GM18861 (cell line): ENCODE data around the gene LTBP1.

Experiments
- ATAC-seq: cut with Tn5 transposase; IDR thresholded peaks from one replicate; pipeline ENCODE4 v1.9.1; 2021; ENCODE audit not compliant: unreplicated experiment

LTBP1 gene

DNA sequence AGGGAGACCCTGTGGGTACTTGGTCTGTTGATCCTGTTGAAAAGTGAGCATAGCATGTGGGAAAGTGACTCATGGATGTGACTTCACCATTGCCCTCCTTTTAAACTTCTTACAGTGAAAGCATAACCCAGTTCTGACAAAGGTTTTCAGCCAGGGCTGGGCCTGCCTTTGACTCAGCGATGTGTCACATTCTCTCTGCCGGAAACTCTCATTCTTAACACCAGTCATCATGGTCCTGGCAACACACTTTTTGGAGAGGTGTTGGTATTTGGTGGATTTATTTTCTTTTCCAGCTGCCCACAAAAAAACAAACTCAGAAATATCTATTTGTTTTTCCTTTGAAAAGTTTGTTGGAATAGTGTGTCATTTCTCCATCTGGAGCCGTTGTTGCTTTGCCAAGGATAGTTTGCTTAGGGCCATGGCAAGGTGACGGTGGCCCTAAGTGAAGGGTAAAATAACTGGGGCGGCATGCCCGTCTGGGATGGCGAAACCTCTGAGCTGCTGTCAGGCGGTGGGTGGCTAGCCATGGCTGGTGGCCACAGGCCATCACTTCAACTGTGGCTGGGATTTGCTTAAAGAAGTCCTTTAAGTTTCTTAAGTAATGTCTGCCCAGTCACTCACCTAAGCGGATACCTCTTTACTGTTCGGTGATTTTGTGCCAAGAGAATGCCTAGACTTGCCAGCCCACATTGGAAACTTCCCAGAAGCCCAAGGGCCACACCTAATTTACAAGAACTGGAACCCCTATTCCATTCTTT, 123.3 kb downstream of the LTBP1 start:
- no peak for ATAC-seq

DNA sequence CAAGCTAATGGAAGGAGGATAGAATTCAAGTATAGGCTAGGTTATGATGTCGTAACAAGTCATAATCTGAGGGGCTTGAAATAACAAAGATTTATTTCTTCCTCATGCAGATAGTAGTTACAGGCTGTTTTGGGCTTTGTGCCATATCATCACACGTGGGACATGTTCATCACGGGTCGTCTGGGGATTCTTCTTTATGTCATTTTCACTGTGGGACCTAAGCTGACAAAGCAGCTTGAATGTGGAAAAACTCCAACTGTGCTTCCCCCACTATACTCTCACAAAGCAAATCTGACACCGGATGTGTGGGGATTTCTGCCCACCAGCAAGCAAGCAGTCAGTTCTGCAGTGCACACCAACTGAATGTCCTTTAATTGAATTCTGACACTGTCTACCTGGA, 124.8 kb downstream of the LTBP1 start:
- no peak for ATAC-seq

- ATAC-seq, result no peak
Measured at GRCh38 chr2:33072614-33073013, 125.9 kb downstream of the LTBP1 start.

DNA sequence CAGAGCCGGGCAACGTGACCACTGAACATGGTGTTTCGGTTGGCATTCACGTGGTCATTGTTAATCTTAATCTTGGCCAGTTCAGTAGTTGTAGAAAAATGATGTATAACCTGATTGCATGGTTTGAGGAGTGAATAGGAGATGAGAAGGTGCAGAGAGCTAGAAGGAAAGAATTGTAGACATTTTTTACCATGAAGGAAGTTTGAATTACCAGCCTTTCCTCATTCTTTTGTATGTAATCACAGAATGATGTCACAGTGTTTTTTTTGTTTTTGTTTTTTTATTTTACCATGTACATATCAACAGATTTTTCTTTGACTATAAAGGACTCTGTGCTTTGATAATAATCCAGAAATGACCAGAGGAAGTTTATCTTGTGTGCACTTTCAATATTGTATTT, 126.3 kb downstream of the LTBP1 start:
- no peak for ATAC-seq

DNA sequence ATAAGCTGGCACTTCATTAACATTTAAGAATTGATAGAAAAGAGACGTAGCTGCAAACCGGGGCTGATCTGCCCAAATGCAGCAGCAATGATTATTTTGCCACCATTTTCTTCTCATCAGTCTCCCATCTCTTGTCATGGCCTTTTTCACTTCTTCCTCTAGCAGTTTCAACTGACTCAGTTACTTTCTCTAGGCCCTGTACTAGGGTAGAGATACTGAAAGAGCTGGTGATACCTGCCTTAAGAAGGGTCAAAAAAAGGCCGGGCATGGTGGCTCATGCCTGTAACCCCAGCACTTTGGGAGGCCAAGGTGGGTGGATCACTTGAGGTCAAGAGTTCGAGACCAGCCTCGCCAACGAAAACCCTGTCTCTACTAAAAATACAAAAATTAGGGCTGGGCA, 127.4 kb downstream of the LTBP1 start:
- ATAC-seq, result no peak

DNA sequence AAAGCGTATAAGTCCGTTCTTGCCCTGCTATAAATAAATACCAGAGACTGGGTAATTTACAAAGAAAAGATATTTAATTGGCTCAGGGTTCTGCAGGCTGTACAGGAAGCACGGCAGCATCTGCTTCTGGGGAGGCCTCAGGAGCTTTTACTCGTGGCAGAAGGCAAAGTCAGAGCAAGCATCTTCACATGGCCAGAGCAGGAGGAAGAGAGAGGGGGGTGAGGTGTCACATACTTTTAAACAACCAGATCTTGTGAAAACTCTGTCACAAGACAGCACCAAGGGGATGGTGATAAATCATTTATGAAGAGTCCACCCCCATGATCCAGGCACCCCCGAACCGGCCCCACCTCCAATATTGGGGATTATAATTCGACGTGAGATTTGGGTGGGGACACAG, 130.6 kb downstream of the LTBP1 start:
- no peak for ATAC-seq

- no peak for ATAC-seq
Measured at GRCh38 chr2:33077844-33078243, 131.1 kb downstream of the LTBP1 start.

DNA sequence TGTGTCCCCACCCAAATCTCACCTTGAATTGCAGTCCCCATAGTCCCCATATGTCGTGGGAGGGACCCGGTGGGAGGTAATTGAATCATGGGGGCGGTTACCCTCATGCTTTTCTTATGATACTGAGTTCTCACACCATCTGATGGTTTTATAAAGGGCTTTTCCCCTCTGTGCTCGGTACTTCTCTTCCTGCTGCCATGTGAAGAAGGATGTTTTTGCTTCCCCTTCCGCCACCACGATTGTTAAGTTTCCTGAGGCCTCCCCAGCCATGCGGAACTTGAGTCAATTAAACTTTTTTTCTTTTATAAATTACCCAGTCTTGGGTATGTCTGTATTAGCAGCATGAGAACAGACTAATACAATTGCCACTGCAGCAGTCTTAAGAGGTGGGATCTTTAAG, 134.9 kb downstream of the LTBP1 start:
- ATAC-seq, result no peak

- ATAC-seq, result no peak
Measured at GRCh38 chr2:33083699-33084387, 137.1 kb downstream of the LTBP1 start.

- no peak for ATAC-seq
Measured at GRCh38 chr2:33084433-33084832, 137.7 kb downstream of the LTBP1 start.

DNA sequence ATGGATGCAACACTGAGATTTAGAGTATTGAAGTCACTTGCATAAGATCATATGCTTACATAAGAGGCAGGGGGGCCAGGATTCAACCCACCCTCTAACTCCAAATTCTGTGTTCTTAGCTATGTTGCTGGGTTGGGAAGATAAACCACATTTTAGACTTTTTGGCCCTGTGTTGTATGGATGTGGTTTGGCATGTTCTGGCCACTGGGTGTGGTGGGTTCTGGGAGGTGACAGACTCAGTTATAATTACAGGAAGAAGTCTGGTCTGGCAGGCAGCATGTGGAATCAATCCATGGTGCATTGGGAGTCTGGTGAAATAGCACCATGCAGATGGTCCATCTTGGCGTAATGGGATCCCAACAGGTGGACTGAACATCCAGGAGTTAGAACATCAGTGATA, 138.9 kb downstream of the LTBP1 start:
- ATAC-seq, result no peak

- no peak for ATAC-seq
Measured at GRCh38 chr2:33086400-33087015, 139.8 kb downstream of the LTBP1 start.

GRCh38 chr2:33090553-33091134, 143.9 kb downstream of the LTBP1 start:
- no peak for ATAC-seq

GRCh38 chr2:33091541-33092123, 144.9 kb downstream of the LTBP1 start:
- ATAC-seq, result no peak

DNA sequence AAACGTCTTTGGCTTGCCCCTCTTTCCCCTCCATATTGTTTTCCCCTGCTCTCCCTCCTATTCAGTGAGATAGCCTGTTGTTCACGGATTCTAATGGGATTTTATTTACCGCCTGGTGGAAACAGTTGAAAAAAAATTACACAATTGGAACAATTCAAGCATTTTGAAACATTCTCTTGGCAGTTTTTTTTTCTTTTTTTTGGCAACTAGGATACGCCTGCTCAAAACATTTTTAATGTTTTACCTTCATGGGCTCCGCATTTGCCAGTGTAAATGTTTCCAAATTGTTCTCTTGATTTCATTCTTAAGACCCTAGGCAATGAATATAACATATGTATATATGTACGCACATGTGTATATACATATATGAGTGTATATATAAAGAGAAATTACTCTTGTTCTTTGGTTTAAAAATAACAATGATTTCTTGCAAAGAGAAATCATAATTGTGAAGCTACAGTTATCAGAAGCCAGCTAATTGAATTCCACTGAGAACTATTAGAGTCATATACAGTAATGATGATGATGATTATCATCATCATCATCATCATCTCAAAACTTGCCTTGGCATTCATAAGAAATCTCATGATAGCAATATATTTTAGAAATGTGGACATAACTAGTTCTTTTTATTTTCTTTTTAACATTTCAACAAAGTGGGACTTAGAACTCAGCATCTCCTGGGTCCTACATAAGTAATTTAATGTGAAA, 146.7 kb downstream of the LTBP1 start:
- ATAC-seq, result no peak

- no peak for ATAC-seq
Measured at GRCh38 chr2:33094303-33094702, 147.6 kb downstream of the LTBP1 start.

- ATAC-seq, result no peak
Measured at GRCh38 chr2:33099989-33100388, 153.2 kb downstream of the LTBP1 start.

GRCh38 chr2:33100921-33101320, 154.2 kb downstream of the LTBP1 start:
- no peak for ATAC-seq

DNA sequence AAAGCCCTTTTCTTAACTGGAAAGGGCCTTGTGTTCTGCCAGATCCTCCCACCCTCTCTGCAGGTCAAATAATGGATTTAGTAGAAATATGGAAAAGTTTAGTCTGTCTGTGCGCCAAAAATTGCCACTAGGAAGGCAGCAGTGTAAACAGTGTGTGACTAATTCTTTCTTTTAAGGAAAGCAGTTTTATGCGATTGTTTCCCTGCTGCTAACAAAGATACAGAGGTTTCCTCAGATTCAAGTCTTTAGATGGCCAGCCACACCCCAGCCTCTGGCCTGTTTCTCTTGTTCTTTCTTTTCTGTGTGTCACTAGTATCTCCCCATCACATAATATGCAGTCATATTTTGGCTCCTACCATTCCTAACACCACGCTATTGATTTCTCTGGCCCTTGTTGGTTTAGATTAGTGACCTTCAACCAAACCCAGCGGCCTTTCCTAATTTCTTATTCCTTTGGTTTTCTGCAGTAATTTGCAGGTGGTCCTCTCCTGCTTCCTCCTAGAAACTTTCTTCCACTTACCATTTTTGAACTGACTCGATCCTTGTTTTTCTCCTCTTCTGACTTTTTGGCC, 157.4 kb downstream of the LTBP1 start:
- ATAC-seq, result no peak

- no peak for ATAC-seq
Measured at GRCh38 chr2:33104726-33105125, 158.0 kb downstream of the LTBP1 start.

GRCh38 chr2:33106115-33106514, 159.4 kb downstream of the LTBP1 start:
- ATAC-seq, result no peak
